IPS-18c (cell line): ENCODE data around the gene TOR1AIP1.

Source experiments
- H3K4me3 ChIP-seq: 2 replicates; pipeline ENCODE4 v1.7.0; 2013; ENCODE audit warnings: low read depth, mild to moderate bottlenecking, low read length, moderate library complexity; ENCODE audit not compliant: insufficient read depth
- H3K9me3 ChIP-seq: one replicate; pipeline ENCODE4 v1.6.1; 2013; ENCODE audit warnings: mild to moderate bottlenecking, low read length, moderate library complexity; ENCODE audit not compliant: control insufficient read depth, insufficient read depth

The TOR1AIP1 gene

GRCh38 chr1:179875596-179876299, 6.3 kb upstream of the TOR1AIP1 start:
- H3K4me3 ChIP-seq = no peak overlapping the region

GRCh38 chr1:179876300-179876715, 5.8 kb upstream of the TOR1AIP1 start:
- H3K4me3 ChIP-seq = no peak overlapping the region
- H3K9me3 ChIP-seq = no peaks in the 10 kb centered on the region

More at GRCh38 chr1:179875596-179876299, 6.3 kb upstream of the TOR1AIP1 start:
- no peaks in the 10 kb centered on the region for H3K9me3 ChIP-seq

- Histone ChIP-seq H3K9me3 (no peaks in the 10 kb centered on the region), H3K4me3 (peak within 1 kb of the TSS; percentile 90)
These were observed 4.4 kb upstream of the TOR1AIP1 start, which contains the start of gene TOR1AIP2 for GRCh38 chr1:179877586-179878265. TOR1AIP2 (minus strand) TSS chr1:179877803; CDS start chr1:179852665, 25,138 bp downstream.

- no peak overlapping the region for H3K4me3 ChIP-seq
- H3K9me3 ChIP-seq = no peaks in the 10 kb centered on the region
These were observed 2.3 kb upstream of the TOR1AIP1 start for GRCh38 chr1:179879797-179880196.

- Histone ChIP-seq H3K9me3 (no peaks in the 10 kb centered on the region), H3K4me3 (peak overlapping the region; percentile 89)
These were observed 338 bp upstream of the TOR1AIP1 start for GRCh38 chr1:179881642-179882252.

- H3K4me3 ChIP-seq = peak overlapping the region; percentile 89
- no peaks in the 10 kb centered on the region for H3K9me3 ChIP-seq
These were observed 1.1 kb downstream of the TOR1AIP1 start for GRCh38 chr1:179883040-179883744.

GRCh38 chr1:179883745-179884138, 1.7 kb downstream of the TOR1AIP1 start:
- Histone ChIP-seq H3K4me3 (peak overlapping the region; percentile 89), H3K9me3 (no peaks in the 10 kb centered on the region)

GRCh38 chr1:179888071-179888470, 6.0 kb downstream of the TOR1AIP1 start:
- no peaks in the 10 kb centered on the region for H3K9me3 ChIP-seq
- H3K4me3 ChIP-seq = no peak overlapping the region

- no peaks in the 10 kb centered on the region for H3K9me3 ChIP-seq
These were observed 7.5 kb downstream of the TOR1AIP1 start for GRCh38 chr1:179889589-179889988.

GRCh38 chr1:179910934-179911333, 28.8 kb downstream of the TOR1AIP1 start:
- H3K4me3 ChIP-seq = no peak overlapping the region
- no peaks in the 10 kb centered on the region for H3K9me3 ChIP-seq

More at GRCh38 chr1:179889589-179889988, 7.5 kb downstream of the TOR1AIP1 start:
- H3K4me3 ChIP-seq = no peak overlapping the region

- Histone ChIP-seq H3K4me3 (no peak overlapping the region), H3K9me3 (no peaks in the 10 kb centered on the region)
These were observed 29.7 kb downstream of the TOR1AIP1 start for GRCh38 chr1:179911812-179912211.

- Histone ChIP-seq H3K4me3 (no peak overlapping the region), H3K9me3 (no peaks in the 10 kb centered on the region)
These were observed 35.7 kb downstream of the TOR1AIP1 start for GRCh38 chr1:179917601-179918429.

- no peaks in the 10 kb centered on the region for H3K9me3 ChIP-seq
- H3K4me3 ChIP-seq = no peak overlapping the region
These were observed 39.4 kb downstream of the TOR1AIP1 start for GRCh38 chr1:179921472-179921871.

GRCh38 chr1:179921981-179922872, 40.1 kb downstream of the TOR1AIP1 start:
- Histone ChIP-seq H3K4me3 (no peak overlapping the region), H3K9me3 (no peaks in the 10 kb centered on the region)

GRCh38 chr1:179923029-179923428, 40.9 kb downstream of the TOR1AIP1 start:
- H3K9me3 ChIP-seq = no peaks in the 10 kb centered on the region

GRCh38 chr1:179924268-179924667, 42.2 kb downstream of the TOR1AIP1 start:
- no peaks in the 10 kb centered on the region for H3K9me3 ChIP-seq
- H3K4me3 ChIP-seq = no peak overlapping the region

More at GRCh38 chr1:179923029-179923428, 40.9 kb downstream of the TOR1AIP1 start:
- no peak overlapping the region for H3K4me3 ChIP-seq
